ENCODE data around the gene NKX2-4.

NKX2-4 gene

DNA sequence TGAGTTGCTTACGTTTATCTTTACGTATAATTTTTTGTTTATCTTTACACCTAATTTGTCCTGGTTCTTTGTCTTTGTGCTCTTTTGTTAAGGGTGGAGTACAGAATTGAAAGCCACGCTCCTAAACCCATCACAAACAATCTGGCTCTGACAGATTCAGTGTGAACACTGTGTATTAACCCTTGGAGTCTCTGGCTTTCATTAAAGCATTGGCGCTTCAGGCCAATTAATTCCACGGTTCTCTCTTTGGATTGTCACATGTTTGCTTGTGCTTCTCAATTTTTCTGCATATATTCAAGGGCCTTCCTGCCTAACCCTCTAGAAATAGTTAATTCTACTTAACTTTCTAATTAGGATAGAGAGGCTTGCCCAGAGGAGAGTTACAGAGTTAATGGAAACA lies 38.6 kb downstream of the NKX2-4 start:
- DNase-seq, result no peak

DNA sequence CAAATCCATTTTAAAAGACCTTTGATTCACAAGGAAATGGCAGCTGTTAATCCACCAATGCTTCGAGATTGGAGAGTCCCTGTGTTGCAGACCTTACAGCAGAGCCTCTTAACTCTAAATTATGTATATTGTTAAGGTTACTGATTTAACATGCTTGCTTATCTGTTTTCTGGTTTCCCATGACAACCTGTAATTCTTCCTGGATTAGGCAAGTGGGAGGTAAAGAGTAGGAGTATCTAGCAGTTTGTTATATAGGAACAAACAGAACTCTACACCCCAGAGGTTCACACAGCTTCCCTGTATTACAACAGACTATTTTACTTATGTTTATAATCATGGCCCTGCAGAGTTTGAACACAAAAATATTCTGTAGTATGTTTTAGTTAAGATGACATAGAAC lies 39.5 kb downstream of the NKX2-4 start:
- DNase-seq, result no peak

DNA sequence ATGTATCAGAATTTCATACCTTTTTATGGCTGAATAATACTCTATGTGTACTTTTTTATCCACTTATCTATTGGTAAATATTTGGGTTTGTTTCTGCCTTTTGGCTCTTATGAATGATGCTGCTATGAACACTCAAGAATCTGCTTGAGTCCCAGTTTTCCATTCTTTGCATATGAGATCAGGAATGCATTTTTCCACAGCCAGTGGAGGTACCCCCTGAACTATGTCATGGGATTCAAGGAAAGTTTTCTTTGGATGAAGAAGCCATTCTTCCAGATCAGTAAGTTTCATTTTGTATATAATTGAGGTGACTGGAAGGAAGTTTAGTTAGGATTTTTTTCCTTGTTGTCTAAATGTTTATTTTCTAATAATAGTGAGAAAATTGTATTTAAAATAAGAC lies 40.9 kb downstream of the NKX2-4 start:
- DNase-seq, result no peak

DNA sequence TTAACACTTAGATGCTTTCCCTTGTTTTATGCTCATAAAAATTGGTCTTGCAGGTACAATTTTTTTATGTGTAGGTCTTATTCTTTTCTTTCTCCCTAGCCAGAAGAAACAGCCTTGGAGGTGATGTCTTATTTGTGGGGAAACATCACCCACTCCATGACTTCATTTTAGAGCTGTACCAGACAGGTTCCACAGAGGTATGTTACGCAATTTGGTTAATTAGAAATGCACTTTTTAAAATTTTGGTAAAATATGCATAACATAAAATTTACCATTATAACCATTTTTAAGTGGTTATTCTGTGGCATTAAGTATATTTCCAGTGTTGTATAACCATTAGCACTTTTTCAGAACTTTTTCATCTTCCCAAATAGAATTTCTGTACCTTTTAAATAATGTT lies 41.3 kb downstream of the NKX2-4 start:
- no peak for DNase-seq

DNA sequence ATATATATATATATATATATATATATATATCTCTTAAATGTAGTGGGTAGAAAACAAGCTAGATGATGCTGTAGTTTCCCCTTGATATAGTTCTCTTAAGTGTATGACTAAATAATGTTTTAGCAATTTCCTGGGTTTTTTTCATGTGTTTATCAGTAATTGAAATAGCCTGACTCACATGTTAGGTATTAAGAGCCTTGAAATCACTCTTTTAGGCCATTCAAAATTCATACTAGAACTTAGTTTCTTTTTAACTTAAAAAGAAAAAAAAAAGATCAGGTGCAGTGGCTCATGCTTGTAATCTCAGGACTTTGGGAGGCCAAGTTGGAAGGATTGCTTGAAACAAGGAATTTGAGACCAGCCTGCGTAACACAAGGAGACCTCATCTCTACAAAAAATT lies 44.1 kb downstream of the NKX2-4 start:
- DNase-seq, result no peak

DNA sequence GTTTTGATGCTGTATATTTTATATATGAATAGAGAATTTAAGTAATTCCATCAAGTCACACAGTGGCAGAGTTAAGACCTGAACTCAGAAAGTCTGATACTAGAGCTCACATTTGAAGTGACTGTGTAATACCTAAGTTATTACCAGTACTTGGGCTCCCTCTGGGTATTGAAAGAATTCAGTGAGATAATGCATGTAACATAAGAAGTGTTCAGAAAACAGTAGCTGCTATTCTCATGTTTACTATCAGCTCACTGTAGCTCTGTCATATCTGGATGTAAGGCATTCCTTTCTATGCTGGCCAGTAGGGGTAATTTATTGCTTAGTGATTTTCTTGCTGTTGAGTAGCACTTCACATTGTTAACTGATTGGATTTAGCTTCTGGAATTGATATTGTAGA lies 44.6 kb downstream of the NKX2-4 start:
- no peak for DNase-seq

All from T-helper 1 cell (primary cell).